Ramos (cell line): ENCODE data around the gene CAMK2G.
"Not testable (repeated sequence)": the region's sequence is repeated elsewhere in the genome, so short reads cannot be mapped to it uniquely, and the experiment has no call there.

Experiments used
- in situ Hi-C: fragments of 300-500 bp; cut with MboI; formaldehyde crosslinking; loops from one replicate; pipeline ENCODE4 v1.14.3; 2022; ENCODE audit warnings: low sequenced_read_pairs; ENCODE audit not compliant: unreplicated experiment

Gene CAMK2G

DNA sequence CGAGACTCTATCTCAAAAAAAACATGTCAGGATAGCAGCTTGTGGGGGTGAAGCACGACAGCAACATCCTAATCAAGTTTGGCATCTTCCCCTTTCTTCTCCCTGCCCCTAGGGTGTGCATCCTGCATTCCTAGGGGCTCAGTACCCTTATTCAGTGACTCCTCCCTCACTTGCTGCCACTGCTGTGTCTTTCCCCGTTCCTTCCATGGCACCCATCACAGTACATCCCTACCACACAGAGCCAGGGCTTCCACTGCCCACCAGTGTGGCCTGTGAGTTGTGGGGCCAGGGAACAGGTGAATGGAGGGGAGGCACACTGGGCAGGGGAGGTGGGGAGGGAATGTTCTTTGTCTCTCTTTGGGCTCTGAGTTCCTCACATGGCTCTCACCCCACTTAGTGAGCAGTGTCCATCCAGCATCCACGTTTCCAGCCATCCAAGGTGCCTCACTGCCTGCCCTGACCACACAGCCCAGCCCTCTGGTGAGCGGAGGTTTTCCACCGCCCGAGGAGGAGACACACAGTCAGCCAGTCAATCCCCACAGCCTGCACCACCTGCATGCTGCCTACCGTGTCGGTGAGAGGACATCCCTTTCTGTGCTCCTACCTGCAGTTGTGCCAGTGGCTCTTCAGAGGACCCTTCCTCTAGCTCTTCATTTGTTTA is 74.3 kb downstream of the CAMK2G start:
- in situ Hi-C loops: no loop called here

DNA sequence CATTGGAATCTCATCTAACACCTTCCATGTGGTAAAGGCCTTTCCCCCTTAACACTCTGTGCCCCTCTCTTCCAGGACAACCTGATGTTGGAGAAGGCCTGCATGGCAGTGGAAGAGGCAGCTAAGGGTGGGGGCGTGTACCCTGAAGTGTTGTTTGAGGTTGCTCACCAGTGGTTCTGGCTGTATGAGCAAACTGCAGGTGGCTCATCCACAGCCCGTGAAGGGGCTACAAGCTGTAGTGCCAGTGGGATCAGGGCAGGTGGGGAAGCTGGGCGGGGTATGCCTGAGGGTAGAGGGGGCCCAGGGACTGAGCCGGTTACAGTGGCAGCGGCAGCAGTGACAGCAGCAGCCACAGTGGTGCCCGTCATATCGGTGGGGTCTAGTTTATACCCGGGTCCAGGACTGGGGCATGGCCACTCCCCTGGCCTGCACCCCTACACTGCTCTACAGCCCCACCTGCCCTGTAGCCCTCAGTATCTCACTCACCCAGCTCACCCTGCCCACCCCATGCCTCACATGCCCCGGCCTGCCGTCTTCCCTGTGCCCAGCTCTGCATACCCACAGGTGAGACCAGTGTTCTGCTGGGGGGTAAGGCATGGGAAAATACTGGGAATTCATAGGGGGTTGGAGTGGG is 75.3 kb downstream of the CAMK2G start:
- in situ Hi-C loops: no loop called here

DNA sequence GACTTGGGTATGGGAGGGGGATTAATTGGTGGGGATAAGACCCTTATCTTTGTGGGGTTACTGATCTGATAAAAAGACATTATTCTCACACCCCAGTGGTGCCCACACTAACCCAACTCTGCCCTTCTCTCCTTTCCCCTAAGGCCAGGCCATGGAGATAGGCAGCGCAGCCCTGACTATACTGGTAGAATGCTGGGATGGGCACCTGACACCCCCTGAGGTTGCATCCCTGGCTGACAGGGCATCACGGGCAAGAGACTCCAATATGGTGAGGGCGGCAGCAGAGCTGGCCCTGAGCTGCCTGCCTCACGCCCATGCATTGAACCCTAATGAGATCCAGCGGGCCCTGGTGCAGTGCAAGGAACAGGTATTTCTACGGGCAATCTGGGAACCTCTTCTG is 76.3 kb downstream of the CAMK2G start:
- in situ Hi-C loops: no loop called here

DNA sequence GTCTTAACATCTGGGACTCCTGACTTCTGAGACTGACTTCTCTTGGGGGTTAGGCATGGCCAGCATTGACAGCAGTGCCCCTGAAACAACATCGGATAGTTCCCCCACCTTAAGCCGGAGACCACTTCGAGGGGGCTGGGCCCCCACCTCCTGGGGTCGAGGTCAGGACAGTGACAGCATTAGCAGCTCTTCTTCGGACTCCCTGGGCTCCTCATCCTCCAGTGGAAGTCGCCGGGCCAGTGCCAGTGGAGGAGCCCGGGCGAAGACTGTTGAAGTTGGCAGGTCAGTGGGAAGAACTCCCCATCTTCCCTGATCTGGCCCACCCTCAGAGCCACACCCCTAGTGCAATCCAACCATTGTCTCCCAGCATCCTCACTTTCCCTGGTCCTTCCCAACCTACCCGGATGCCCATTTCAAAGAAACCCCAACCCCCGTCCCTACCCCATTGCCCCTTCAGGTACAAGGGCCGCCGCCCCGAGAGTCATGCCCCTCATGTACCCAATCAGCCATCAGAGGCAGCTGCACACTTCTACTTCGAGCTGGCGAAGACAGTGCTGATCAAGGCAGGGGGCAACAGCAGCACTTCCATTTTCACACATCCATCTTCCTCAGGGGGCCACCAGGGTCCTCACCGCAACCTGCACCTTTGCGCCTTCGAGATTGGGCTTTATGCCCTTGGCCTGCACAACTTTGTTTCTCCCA is 76.9 kb downstream of the CAMK2G start:
- in situ Hi-C loops: no loop called here

DNA sequence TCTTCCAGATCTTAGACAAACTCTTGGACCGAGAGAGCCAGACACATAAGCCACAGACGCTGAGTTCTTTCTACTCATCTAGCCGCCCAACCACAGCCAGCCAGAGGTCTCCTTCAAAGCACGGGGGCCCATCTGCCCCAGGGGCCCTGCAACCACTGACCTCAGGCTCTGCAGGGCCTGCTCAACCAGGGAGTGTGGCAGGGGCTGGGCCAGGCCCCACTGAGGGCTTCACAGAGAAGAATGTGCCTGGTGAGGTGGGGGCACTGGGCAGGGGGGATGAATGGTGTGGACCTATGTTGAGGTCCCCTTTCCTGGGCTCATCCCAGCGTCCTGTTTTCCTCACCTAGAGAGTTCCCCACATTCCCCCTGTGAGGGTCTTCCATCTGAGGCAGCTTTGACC is 77.6 kb downstream of the CAMK2G start:
- in situ Hi-C loops: no loop called here

DNA sequence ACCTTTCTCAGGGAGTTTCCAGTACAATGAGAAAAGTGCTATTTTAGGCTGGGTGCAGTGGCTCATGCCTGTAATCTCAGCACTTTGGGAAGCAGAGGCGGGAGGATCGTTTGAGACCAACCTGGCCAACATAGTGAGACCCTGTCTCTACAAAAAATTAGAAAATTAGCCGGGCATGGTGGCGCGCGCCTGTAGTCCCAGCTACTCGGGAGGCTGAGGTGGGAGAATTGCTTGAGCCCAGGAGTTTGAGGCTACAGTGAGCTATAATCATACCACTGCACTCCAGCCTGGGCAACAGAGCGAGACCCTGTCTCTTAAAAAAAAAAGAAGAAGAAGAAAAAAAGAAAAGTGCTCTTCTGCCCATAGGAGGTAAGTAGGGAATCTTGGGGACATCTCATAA is 78.3 kb downstream of the CAMK2G start:
- in situ Hi-C loops: not testable (repeated sequence)

DNA sequence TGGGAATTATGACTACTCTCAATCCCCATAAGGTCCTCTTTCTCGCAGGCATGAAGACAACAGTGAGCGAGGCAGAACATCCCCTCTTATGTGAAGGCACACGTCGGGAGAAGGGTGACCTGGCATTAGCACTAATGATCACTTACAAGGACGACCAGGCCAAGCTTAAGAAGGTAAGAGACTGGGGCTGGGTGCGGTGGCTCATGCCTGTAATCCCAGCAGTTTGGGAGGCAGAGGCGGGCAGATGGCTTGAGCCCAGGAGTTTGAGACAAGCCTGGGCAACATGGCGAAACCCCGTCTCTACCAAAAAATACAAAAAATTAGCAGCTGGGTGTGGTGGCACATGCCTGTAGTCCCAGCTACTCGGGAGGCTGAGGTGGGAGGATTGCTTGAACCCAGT is 78.9 kb downstream of the CAMK2G start:
- in situ Hi-C loops: not testable (repeated sequence)

DNA sequence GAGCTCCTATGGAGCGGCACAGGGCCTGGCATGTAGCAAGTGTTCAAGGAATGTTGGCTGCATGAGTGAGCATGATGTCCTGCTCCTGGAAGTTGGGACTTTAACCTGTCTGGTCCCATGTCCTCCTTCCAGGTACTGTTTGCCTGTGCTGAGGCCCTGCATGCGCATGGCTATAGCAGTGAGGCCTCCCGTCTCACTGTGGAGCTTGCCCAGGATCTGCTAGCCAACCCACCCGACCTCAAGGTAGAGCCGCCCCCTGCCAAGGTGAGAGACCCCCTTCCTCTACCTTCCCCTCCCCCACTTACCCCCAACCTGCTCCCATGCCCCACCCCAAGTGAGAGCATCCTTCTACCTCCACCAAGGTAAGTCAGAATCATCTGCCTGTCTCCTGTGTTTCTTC is 80.9 kb downstream of the CAMK2G start:
- in situ Hi-C loops: no loop called here

DNA sequence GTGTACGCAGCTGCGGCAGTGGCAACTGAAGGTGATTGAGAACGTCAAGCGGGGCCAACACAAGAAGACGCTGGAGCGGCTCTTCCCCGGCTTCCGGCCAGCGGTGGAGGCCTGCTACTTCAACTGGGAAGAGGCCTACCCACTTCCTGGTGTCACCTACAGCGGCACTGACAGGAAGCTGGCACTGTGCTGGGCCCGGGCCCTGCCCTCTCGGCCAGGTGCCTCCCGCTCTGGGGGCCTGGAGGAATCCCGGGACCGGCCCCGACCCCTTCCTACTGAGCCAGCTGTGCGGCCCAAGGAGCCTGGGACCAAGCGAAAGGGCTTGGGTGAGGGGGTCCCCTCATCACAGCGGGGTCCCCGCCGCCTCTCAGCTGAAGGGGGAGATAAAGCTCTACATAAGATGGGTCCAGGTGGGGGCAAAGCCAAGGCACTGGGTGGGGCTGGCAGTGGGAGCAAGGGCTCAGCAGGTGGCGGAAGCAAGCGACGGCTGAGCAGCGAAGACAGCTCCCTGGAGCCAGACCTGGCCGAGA is 82.4 kb downstream of the CAMK2G start:
- in situ Hi-C loops: no loop called here

DNA sequence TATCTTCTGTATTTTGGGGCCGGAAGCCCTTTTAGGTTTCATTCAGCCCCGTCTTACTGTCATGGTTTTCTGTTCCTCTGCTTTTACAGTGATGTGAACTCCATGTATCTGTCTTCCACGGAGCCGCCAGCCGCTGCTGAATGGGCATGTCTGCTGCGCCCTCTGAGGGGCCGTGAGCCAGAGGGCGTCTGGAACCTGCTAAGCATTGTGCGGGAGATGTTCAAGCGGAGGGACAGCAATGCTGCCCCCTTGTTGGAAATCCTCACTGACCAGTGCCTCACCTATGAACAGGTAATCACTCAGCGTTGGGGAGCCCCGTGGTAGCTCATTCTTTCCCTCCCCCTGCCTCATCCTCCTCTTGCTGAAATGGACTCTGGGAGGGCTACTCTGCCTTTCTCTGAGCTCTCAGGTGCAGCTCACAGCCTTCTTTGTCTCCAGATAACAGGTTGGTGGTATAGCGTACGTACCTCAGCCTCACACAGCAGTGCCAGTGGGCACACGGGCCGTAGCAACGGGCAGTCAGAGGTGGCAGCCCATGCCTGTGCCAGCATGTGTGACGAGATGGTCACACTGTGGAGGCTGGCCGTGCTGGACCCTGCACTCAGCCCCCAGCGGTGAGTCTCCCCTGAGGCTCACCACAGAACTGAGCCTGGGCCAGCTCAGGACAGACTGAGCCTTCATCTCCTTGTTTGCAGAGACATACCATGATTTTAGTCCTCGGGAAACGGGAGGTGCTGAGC is 83.3 kb downstream of the CAMK2G start:
- in situ Hi-C loops: no loop called here

DNA sequence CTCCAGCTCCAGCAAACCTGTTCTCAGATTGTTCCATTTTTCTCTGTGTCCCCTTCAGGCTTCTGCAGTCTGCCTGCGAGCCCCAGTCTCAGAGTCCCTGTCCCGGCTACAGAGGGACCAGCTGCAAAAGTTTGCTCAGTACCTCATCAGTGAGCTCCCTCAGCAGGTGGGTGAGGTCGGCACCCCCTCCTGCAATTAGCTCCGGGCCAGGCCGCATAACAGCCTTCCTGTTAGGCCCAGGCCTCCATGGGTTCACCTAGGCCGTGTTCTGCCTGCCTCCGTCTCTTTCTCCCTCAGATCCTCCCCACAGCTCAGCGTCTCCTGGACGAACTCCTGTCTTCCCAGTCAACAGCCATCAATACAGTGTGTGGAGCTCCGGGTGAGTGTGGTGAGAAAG is 84.7 kb downstream of the CAMK2G start:
- in situ Hi-C loops: no loop called here

DNA sequence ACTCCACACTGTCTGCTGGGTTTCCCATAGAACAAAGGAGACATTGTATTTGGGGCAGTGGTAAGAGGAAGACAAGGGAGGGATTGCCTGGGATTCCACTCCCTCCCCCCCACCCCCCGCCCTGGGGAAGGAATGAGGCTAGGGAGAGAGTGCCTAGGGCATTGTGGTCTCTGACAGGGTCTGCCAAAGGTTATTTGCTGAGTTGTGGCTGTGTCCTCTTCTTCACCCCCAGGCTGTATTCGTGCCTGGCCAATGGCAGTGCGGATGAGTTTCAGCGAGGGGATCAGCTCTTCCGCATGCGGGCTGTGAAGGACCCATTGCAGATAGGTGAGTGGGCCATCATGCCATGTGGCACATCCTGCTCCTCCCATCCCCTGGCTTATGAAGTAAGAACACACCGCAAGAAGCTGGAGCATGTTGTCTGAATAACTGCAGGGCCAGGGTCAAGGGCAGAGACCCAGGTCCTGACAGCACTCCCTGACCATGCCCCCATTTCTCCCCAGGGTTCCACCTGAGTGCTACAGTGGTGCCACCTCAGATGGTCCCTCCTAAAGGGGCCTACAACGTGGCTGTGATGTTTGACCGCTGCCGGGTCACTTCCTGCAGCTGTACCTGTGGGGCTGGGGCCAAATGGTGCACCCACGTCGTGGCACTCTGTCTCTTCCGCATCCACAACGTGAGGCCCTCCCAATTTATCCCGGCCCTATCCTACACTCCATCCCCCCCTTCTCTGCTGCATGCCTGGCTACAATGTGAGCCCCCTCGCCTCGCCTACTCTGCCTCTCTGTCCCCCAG is 85.3 kb downstream of the CAMK2G start:
- in situ Hi-C loops: no loop called here

DNA sequence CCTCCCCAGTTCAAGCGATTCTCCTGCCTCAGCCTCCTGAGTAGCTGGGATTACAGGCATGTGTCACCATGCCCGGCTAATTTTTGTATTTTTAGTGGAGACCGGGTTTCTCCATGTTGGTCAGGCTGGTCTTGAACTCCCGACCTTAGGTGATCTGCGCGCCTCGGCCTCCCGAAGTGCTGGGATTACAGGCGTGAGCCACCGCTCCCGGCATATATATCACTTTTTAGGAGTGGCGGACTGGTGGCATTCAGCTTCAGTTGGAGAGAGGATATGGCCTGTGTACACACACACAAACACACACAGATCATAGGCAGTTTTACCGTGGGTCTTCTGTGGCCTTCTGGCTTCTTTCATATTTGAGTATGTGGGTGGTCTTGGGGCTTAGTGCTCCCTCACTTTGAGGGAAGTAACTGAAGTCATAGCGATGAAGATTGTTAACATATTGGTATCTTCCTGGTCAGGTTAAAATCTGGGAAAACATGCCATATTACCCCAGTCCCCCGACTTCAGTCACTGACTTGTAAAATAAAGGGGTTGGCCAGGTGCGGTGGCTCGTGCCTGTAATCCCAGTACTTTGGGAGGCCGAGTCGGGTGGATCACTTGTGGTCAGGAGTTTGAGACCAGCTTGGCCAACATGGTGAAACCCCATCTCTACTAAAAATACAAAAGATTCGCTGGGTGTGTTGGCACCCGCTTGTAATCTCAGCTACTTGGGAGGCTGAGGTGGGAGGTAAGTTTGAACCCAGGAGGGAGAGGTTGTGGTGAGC is 87.1 kb downstream of the CAMK2G start:
- in situ Hi-C loops: not testable (repeated sequence)

DNA sequence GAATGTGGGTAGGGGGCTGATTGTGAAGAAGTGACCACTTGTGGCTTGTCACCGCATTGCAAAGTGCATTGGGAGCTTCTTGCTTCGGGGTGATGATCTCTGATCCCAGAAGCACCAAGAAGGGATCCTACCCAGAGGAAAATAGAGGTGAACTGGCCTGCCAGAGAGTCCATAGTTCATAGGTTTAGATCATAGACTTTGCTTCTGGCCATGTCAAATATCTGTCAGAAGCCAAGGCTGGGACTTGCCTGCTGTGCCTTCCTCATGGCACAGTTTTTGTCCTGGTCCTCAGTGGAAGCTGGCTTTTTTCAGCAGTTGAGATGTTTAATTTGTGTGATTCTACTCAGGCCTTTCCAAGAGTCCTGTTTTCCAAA is 87.9 kb downstream of the CAMK2G start:
- in situ Hi-C loops: no loop called here

DNA sequence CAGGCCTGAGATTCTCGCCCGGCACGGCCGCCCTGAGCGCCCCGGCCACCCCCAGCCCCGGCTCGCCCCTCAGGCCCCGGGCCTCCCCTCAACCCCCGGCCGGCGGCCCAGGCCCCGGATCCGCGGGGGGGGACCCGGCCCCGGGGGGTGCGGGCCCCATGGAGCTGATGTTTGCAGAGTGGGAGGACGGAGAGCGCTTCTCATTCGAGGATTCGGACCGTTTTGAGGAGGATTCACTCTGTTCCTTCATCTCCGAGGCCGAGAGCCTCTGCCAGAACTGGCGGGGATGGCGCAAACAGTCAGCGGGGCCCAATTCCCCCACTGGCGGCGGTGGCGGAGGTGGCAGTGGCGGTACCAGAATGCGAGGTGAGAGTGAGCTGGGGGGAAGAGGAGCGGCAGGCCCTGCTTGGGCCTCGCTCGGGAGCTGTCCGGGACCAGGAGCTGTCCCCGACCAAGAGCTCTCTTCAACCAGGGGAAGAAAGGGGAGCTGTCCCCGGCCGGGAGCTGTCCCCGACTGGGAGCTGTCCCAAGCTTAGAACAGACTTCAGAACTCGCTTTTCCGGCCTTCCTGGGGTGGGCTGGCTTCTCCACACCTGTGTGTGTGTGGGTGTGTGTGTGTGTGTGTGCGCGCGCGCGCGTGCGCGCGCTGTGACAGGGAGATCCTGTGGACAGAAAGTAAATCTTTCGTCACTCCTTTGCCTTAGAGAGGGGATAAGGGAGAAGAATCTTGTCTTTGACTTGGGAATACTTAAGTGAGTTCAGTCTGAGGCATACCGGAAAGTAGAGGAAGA is 88.4 kb downstream of the CAMK2G start:
- in situ Hi-C loops: no loop called here

DNA sequence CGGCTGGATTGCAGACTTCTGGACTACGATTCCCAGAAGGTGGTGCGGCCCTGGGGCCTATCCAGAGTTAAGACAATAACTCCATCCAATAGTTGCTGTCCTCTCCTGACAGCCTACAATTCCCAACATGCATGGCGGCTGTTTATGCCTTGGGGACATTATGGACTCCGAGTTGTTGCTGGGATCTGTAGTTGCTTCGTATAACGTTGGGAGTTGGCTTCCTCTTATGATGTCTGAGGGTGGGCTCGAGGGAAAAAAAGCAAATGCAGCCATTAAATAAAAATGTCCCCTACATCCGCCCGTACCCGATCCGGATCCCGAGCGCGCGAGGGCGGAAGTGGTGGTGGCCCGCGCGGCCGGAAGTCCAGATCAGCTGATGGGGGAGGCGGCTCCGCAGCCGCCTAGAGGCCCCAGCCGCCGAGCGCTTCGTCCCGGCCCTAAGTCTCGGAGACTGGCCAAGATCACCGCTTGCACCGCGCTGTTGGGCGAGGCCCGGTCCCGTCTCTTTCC is 89.1 kb downstream of the CAMK2G start, which contains the start of gene ZSWIM8:
Gene ZSWIM8 (plus strand): TSS at position 396 of the 510 bp plus-strand sequence. CDS start 273 bp downstream, outside the sequence.
- in situ Hi-C loops: no loop called here

DNA sequence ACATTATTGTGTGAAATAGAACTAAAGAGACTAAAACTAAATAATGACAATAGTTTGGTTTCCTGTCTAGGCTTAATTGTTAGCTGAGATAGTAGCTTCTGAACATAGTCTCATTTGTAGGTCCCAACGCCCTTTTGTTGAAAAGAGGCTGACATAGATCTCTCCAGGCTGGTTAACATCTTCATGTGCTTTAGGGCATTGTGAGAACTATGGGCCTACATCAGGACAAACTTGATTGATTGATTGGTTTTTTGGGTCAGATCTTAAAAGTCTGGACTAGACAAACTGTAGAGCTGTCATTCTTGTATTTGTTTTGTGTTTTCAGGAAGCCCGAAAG is 91.6 kb downstream of the CAMK2G start:
- in situ Hi-C loops: no loop called here
